HEK293 (cell line): ENCODE results near the gene INVS.

Experiments
- CTCF ChIA-PET: fragments of 350-600 bp; formaldehyde crosslinking; extraction: SDS; loops from one replicate; lab custom pipeline; 2021; ENCODE audit warnings: antibody characterized with exemption; lab: Yijun Ruan, JAX
- POLR2A ChIA-PET: fragments of 300-600 bp; formaldehyde crosslinking; extraction: SDS; loops from one replicate; lab custom pipeline; 2020; ENCODE audit warnings: antibody characterized with exemption, inconsistent platforms; lab: Yijun Ruan, JAX
- H3K27ac ChIP-seq: fragments of 200-500 bp; sonication (Bioruptor generic); 2 replicates; pipeline ENCODE4 v1.5.1; 2014; ENCODE audit warnings: low read depth, low read length, control low read depth, inconsistent platforms; ENCODE audit errors: extremely low read depth
- H3K36me3 ChIP-seq, 2 experiments: fragments of 200-500 bp in 1 of 2; sonication (Bioruptor generic) in 1 of 2; 1 replicate in 1 of 2; 2 replicates in 1 of 2; pipeline ENCODE4 v1.5.1; 2014 to 2017; ENCODE audit warnings: inconsistent platforms in 2 of 2, low read length in 2 of 2; ENCODE audit not compliant: control insufficient read depth in 2 of 2, insufficient read depth in 1 of 2
- H3K4me1 ChIP-seq: fragments of 200-500 bp; sonication (Bioruptor generic); 2 replicates; pipeline ENCODE4 v1.5.1; 2014; ENCODE audit warnings: mild to moderate bottlenecking, low read length, inconsistent platforms; ENCODE audit not compliant: control insufficient read depth, insufficient read depth
- H3K4me3 ChIP-seq: 2 replicates; pipeline ENCODE4 v1.5.1; 2011; ENCODE audit warnings: low read depth, mild to moderate bottlenecking, control low read depth, low read length, moderate library complexity
- H3K9me3 ChIP-seq: fragments of 200-500 bp; sonication (Bioruptor generic); 2 replicates; pipeline ENCODE4 v1.5.1; 2014; ENCODE audit warnings: low read depth, low read length, inconsistent platforms; ENCODE audit not compliant: control insufficient read depth, insufficient read depth
- BCL11B ChIP-seq: fragments of 450-650 bp; formaldehyde crosslinking; IDR thresholded peaks from 2 replicates; pipeline ENCODE4 v1.5.1; 2016; ENCODE audit warnings: low read depth, missing biosample characterization, missing genetic modification characterization
- IKZF3 ChIP-seq: fragments of 450-650 bp; IDR thresholded peaks from 2 replicates; pipeline ENCODE4 v1.5.0; 2018; ENCODE audit warnings: missing biosample characterization, mild to moderate bottlenecking, missing genetic modification characterization, moderate library complexity
- KLF1 ChIP-seq: fragments of 450-650 bp; formaldehyde crosslinking; IDR thresholded peaks from 2 replicates; pipeline ENCODE4 v1.5.1; 2016; ENCODE audit warnings: missing biosample characterization, missing genetic modification characterization
- KLF8 ChIP-seq: fragments of 450-650 bp; formaldehyde crosslinking; IDR thresholded peaks from 2 replicates; pipeline ENCODE4 v1.5.1; 2016; ENCODE audit warnings: missing biosample characterization, missing genetic modification characterization
- OSR2 ChIP-seq: fragments of 450-650 bp; formaldehyde crosslinking; IDR thresholded peaks from 2 replicates; pipeline ENCODE4 v1.5.1; 2016; ENCODE audit warnings: missing biosample characterization, missing genetic modification characterization
- PRDM1 ChIP-seq: fragments of 450-650 bp; formaldehyde crosslinking; IDR thresholded peaks from 2 replicates; pipeline ENCODE4; 2016; ENCODE audit warnings: missing biosample characterization, missing genetic modification characterization
- ZNF10 ChIP-seq: fragments of 450-650 bp; formaldehyde crosslinking; IDR thresholded peaks from 2 replicates; pipeline ENCODE4 v1.5.1; 2017; ENCODE audit warnings: missing biosample characterization, missing genetic modification characterization
- ZNF184 ChIP-seq: fragments of 450-650 bp; IDR thresholded peaks from 2 replicates; pipeline ENCODE4 v1.5.1; 2018; ENCODE audit warnings: missing biosample characterization, mild to moderate bottlenecking, missing genetic modification characterization
- ZNF214 ChIP-seq: fragments of 450-650 bp; formaldehyde crosslinking; IDR thresholded peaks from 2 replicates; pipeline ENCODE4 v1.5.1; 2017; ENCODE audit warnings: missing biosample characterization, mild to moderate bottlenecking, missing genetic modification characterization, borderline replicate concordance
- ZNF366 ChIP-seq: fragments of 450-650 bp; formaldehyde crosslinking; conservative IDR thresholded peaks from 2 replicates; pipeline ENCODE4 v1.5.1; 2016; ENCODE audit warnings: missing biosample characterization, missing genetic modification characterization
- ZNF416 ChIP-seq: fragments of 450-650 bp; formaldehyde crosslinking; IDR thresholded peaks from 2 replicates; pipeline ENCODE4 v1.5.1; 2016; ENCODE audit warnings: missing biosample characterization, missing genetic modification characterization
- ZNF501 ChIP-seq: fragments of 450-650 bp; formaldehyde crosslinking; IDR thresholded peaks from 2 replicates; pipeline ENCODE4 v1.5.1; 2016; ENCODE audit warnings: missing biosample characterization, missing genetic modification characterization
- ZNF629 ChIP-seq: fragments of 450-650 bp; formaldehyde crosslinking; IDR thresholded peaks from 2 replicates; pipeline ENCODE4 v1.5.1; 2017; ENCODE audit warnings: missing biosample characterization, missing genetic modification characterization
- ZNF670 ChIP-seq: fragments of 450-650 bp; formaldehyde crosslinking; IDR thresholded peaks from 2 replicates; pipeline ENCODE4 v1.5.1; 2016; ENCODE audit warnings: missing biosample characterization, missing genetic modification characterization, low read depth
- TF ChIP-seq, protein P1 (sequence below): fragments of 450-650 bp; formaldehyde crosslinking; IDR thresholded peaks from 2 replicates; pipeline ENCODE4 v1.5.1; 2016; ENCODE audit warnings: missing biosample characterization, missing genetic modification characterization, borderline replicate concordance
- TF ChIP-seq, protein P2 (sequence below): fragments of 450-650 bp; formaldehyde crosslinking; IDR thresholded peaks from 2 replicates; pipeline ENCODE4 v1.5.1; 2016; ENCODE audit warnings: missing biosample characterization, missing genetic modification characterization
- TF ChIP-seq, protein P3 (sequence below): fragments of 450-650 bp; formaldehyde crosslinking; IDR thresholded peaks from 2 replicates; pipeline ENCODE4 v1.5.1; 2016; ENCODE audit warnings: missing biosample characterization, missing genetic modification characterization
- TF ChIP-seq, protein P4 (sequence below): fragments of 450-650 bp; formaldehyde crosslinking; IDR thresholded peaks from 2 replicates; pipeline ENCODE4 v1.5.1; 2016; ENCODE audit warnings: missing biosample characterization, missing genetic modification characterization
- TF ChIP-seq, protein P5 (sequence below): fragments of 450-650 bp; formaldehyde crosslinking; IDR thresholded peaks from 2 replicates; pipeline ENCODE4 v1.5.1; 2017; ENCODE audit warnings: missing biosample characterization, missing genetic modification characterization
- TF ChIP-seq, protein P6 (sequence below): IDR thresholded peaks from 2 replicates; pipeline ENCODE4 v1.6.1; 2011; ENCODE audit warnings: mild to moderate bottlenecking, low read depth, low read length, borderline replicate concordance

Gene INVS

DNA sequence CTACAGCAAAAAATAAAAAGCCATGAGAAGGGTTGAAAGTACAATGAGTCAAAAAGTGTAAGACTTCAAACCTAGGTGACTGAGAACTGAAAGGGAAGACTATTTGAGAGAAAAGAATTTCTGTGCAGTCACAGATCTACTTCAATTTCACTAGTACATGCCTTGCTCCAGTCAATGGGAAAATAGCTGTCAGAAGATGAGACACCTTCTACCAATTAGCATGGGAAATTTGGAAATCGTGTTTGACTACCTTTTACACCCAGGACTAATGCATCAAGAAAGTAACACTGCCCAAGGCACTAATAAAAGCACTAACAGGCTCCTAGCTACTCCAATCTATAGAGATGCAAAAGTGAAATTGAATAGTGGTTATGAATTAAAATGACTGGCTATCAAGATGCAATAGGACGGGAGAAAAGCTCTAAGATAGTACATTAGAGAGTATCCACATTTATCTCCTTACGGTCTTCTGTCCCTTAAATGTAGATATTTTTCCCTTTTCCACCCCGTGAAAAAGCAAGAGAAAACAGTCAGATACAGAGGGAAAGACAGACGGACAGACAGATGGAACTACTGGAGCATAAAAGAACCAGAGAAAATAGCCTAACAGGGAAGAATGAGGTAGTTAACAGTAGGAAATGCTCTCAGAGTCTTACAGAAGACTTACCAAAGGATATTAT lies 15.5 kb upstream of the INVS start:
- Histone ChIP-seq H3K36me3 (no peaks in the 10 kb centered on the region), H3K4me1 (peaks cover 24% of the 10 kb centered on the region; the same call in 1 of the 2 replicates), H3K27ac (no peak overlapping the region), H3K9me3 (no peaks in the 10 kb centered on the region), H3K4me3 (no peak overlapping the region)
- TF ChIP-seq ZNF366 (no peak), PRDM1 (peak; percentile 50; the same call in 1 of the 2 replicates), IKZF3 (tag by site-specific recombination) (peak; percentile 24; the same call in 1 of the 2 replicates), BCL11B (tag by site-specific recombination) (no peak)
- ChIA-PET POLR2A (no interaction called here), CTCF (interaction anchor here (0.6 to 0.7 kb wide), 4 partner anchors 9 to 631 kb away, joined by 3 to 4 read pairs (median 4); no protein-coding TSS in a partner anchor)

DNA sequence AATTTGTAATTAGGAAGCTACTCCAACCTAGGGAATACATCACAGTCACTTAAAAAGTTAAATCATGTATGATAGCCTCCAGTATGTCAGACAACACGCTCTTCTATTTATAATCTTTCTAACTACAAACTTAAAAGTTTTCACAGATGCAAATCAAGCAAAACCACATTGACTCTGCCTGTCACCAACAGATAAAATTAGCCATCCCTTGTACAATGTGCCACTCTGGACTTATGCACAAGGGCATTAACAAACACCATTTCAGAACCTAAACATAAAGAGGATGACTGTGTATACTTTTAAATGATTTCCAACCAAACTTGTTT lies 15.0 kb upstream of the INVS start:
- Histone ChIP-seq H3K4me1 (peaks cover 24% of the 10 kb centered on the region; the same call in 1 of the 2 replicates), H3K9me3 (no peaks in the 10 kb centered on the region), H3K27ac (no peak overlapping the region), H3K36me3 (no peaks in the 10 kb centered on the region), H3K4me3 (no peak overlapping the region)
- ChIA-PET CTCF (interaction anchor here (0.6 to 0.7 kb wide), 2 partner anchors 9 to 631 kb away, joined by 3 to 4 read pairs; no protein-coding TSS in a partner anchor), POLR2A (no interaction called here)
- peak; percentile 37; the same call in 1 of the 2 replicates for TF ChIP-seq OSR2
- no peak for TF ChIP-seq ZNF501 (tag by site-specific recombination)

DNA sequence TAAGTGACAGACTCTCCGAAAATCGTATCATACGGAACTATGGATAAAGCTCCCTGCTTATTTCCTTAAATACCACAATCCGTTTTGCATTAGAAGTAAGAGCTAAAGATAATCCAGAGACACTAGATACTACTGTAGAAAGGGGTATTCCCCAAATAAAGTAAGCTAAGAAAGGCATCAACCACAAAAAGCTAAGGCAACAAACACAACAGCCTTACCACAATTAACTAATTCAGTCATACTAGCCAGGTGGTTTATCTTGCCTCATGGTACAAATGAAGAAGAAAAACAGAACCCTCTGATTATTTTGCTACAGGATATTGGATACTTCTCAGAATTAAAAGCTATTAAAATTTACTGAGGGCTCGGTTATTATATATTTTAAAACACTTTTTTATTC lies 14.3 kb upstream of the INVS start:
- Histone ChIP-seq H3K36me3 (no peaks in the 10 kb centered on the region), H3K4me3 (no peak overlapping the region), H3K9me3 (no peaks in the 10 kb centered on the region), H3K27ac (no peak overlapping the region), H3K4me1 (peaks cover 24% of the 10 kb centered on the region; the same call in 1 of the 2 replicates)
- POLR2A ChIA-PET, result no interaction called here
- CTCF ChIA-PET, result no interaction called here
- TF ChIP-seq ZNF416 (tag by site-specific recombination) (no peak), KLF8 (no peak), ZNF670 (tag by site-specific recombination) (no peak), ZNF184 (tag by site-specific recombination) (no peak), KLF1 (tag by site-specific recombination) (no peak), ZNF629 (no peak), ZNF10 (tag by site-specific recombination) (no peak), ZNF214 (tag by site-specific recombination) (no peak)
- TF ChIP-seq, protein P1, sequence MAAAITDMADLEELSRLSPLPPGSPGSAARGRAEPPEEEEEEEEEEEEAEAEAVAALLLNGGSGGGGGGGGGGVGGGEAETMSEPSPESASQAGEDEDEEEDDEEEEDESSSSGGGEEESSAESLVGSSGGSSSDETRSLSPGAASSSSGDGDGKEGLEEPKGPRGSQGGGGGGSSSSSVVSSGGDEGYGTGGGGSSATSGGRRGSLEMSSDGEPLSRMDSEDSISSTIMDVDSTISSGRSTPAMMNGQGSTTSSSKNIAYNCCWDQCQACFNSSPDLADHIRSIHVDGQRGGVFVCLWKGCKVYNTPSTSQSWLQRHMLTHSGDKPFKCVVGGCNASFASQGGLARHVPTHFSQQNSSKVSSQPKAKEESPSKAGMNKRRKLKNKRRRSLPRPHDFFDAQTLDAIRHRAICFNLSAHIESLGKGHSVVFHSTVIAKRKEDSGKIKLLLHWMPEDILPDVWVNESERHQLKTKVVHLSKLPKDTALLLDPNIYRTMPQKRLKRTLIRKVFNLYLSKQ (tag by site-specific recombination), result no peak
- TF ChIP-seq, protein P2, sequence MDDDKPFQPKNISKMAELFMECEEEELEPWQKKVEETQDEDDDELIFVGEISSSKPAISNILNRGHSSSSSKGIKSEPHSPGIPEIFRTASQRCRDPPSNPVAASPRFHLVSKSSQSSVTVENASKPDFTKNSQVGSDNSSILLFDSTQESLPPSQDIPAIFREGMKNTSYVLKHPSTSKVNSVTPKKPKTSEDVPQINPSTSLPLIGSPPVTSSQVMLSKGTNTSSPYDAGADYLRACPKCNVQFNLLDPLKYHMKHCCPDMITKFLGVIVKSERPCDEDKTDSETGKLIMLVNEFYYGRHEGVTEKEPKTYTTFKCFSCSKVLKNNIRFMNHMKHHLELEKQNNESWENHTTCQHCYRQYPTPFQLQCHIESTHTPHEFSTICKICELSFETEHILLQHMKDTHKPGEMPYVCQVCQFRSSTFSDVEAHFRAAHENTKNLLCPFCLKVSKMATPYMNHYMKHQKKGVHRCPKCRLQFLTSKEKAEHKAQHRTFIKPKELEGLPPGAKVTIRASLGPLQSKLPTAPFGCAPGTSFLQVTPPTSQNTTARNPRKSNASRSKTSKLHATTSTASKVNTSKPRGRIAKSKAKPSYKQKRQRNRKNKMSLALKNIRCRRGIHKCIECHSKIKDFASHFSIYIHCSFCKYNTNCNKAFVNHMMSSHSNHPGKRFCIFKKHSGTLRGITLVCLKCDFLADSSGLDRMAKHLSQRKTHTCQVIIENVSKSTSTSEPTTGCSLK (tag by site-specific recombination), result no peak
- TF ChIP-seq, protein P3, sequence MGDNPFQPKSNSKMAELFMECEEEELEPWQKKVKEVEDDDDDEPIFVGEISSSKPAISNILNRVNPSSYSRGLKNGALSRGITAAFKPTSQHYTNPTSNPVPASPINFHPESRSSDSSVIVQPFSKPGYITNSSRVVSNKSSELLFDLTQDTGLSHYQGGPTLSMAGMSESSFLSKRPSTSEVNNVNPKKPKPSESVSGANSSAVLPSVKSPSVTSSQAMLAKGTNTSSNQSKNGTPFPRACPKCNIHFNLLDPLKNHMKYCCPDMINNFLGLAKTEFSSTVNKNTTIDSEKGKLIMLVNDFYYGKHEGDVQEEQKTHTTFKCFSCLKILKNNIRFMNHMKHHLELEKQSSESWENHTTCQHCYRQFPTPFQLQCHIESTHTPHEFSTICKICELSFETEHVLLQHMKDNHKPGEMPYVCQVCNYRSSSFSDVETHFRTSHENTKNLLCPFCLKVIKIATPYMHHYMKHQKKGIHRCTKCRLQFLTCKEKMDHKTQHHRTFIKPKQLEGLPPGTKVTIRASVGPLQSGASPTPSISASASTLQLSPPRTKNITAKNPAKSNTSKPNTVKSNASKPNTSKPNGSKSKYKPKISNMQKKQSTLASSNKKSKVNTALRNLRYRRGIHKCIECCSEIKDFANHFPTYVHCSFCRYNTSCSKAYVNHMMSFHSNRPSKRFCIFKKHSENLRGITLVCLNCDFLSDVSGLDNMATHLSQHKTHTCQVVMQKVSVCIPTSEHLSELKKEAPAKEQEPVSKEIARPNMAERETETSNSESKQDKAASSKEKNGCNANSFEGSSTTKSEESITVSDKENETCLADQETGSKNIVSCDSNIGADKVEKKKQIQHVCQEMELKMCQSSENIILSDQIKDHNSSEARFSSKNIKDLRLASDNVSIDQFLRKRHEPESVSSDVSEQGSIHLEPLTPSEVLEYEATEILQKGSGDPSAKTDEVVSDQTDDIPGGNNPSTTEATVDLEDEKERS (tag by site-specific recombination), result no peak
- TF ChIP-seq, protein P4, sequence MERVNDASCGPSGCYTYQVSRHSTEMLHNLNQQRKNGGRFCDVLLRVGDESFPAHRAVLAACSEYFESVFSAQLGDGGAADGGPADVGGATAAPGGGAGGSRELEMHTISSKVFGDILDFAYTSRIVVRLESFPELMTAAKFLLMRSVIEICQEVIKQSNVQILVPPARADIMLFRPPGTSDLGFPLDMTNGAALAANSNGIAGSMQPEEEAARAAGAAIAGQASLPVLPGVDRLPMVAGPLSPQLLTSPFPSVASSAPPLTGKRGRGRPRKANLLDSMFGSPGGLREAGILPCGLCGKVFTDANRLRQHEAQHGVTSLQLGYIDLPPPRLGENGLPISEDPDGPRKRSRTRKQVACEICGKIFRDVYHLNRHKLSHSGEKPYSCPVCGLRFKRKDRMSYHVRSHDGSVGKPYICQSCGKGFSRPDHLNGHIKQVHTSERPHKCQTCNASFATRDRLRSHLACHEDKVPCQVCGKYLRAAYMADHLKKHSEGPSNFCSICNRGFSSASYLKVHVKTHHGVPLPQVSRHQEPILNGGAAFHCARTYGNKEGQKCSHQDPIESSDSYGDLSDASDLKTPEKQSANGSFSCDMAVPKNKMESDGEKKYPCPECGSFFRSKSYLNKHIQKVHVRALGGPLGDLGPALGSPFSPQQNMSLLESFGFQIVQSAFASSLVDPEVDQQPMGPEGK, result no peak
- TF ChIP-seq, protein P5, sequence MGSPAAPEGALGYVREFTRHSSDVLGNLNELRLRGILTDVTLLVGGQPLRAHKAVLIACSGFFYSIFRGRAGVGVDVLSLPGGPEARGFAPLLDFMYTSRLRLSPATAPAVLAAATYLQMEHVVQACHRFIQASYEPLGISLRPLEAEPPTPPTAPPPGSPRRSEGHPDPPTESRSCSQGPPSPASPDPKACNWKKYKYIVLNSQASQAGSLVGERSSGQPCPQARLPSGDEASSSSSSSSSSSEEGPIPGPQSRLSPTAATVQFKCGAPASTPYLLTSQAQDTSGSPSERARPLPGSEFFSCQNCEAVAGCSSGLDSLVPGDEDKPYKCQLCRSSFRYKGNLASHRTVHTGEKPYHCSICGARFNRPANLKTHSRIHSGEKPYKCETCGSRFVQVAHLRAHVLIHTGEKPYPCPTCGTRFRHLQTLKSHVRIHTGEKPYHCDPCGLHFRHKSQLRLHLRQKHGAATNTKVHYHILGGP (tag by site-specific recombination), result no peak
- TF ChIP-seq, protein P6, sequence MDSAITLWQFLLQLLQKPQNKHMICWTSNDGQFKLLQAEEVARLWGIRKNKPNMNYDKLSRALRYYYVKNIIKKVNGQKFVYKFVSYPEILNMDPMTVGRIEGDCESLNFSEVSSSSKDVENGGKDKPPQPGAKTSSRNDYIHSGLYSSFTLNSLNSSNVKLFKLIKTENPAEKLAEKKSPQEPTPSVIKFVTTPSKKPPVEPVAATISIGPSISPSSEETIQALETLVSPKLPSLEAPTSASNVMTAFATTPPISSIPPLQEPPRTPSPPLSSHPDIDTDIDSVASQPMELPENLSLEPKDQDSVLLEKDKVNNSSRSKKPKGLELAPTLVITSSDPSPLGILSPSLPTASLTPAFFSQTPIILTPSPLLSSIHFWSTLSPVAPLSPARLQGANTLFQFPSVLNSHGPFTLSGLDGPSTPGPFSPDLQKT, result no peak
